Ascending aorta (tissue), 2 donors: ENCODE data around the gene PPP6R3. TPM values are rescaled to one million over a fixed set of nuclear protein-coding genes. Genes with fewer than 3 reads are reported as not detected.
A peak's percentile ranks its signal among the peaks of the same experiment; 100 is the strongest.

ENCODE experiments used
- DNase-seq, 2 donors: peaks; one replicate each; pipeline ENCODE4 v3.0.0-alpha.2; 2019; ENCODE audit warnings: low spot score in 2 of 2
- H3K27ac ChIP-seq, 2 donors: fragments of 200-600 bp; sonication (generic); one replicate each; pipeline ENCODE4 v1.5.1; 2016 to 2017; ENCODE audit warnings: mild to moderate bottlenecking in 1 of 2
- H3K27me3 ChIP-seq: fragments of 200-600 bp; sonication (generic); one replicate; pipeline ENCODE4 v1.5.1; 2017
- H3K36me3 ChIP-seq, 2 donors: fragments of 200-600 bp; sonication (generic); one replicate each; pipeline ENCODE4 v1.5.1; 2016
- H3K4me1 ChIP-seq, 2 donors: fragments of 200-600 bp; sonication (generic); one replicate each; pipeline ENCODE4 v1.5.1; 2016 to 2017; ENCODE audit warnings: mild to moderate bottlenecking in 1 of 2
- H3K4me3 ChIP-seq, 2 donors: fragments of 200-600 bp; sonication (generic); one replicate each; pipeline ENCODE4 v1.5.1; 2016 to 2017; ENCODE audit warnings: mild to moderate bottlenecking in 1 of 2
- H3K9me3 ChIP-seq, 2 donors: fragments of 200-600 bp; sonication (generic); one replicate each; pipeline ENCODE4 v1.5.1; 2016
- CTCF ChIP-seq, 3 experiments: fragments of 200-600 bp in 2 of 3; fragments of 450-650 bp in 1 of 3; sonication (generic) in 2 of 3; IDR thresholded peaks; one replicate each; pipeline ENCODE4 v1.5.1; 2016 to 2019; ENCODE audit warnings: antibody characterized with exemption in 3 of 3, mild to moderate bottlenecking in 1 of 3, moderate library complexity in 1 of 3
- intact Hi-C: fragments of 100-400 bp; cut with DNase I; formaldehyde crosslinking; loops from one replicate; pipeline ENCODE4 v1.15.1; 2023
- total RNA-seq: library from RNA; depleted of rRNA; stranded (reverse); fragments of >200 nt; gene quantifications from one replicate; pipeline ENCODE4 v1.1.0, GENCODE V29; 2016

Gene PPP6R3, protein sequence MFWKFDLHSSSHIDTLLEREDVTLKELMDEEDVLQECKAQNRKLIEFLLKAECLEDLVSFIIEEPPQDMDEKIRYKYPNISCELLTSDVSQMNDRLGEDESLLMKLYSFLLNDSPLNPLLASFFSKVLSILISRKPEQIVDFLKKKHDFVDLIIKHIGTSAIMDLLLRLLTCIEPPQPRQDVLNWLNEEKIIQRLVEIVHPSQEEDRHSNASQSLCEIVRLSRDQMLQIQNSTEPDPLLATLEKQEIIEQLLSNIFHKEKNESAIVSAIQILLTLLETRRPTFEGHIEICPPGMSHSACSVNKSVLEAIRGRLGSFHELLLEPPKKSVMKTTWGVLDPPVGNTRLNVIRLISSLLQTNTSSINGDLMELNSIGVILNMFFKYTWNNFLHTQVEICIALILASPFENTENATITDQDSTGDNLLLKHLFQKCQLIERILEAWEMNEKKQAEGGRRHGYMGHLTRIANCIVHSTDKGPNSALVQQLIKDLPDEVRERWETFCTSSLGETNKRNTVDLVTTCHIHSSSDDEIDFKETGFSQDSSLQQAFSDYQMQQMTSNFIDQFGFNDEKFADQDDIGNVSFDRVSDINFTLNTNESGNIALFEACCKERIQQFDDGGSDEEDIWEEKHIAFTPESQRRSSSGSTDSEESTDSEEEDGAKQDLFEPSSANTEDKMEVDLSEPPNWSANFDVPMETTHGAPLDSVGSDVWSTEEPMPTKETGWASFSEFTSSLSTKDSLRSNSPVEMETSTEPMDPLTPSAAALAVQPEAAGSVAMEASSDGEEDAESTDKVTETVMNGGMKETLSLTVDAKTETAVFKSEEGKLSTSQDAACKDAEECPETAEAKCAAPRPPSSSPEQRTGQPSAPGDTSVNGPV
- 94.7 TPM for total RNA-seq

GRCh38 chr11:68460741-68461574 lies at the start of gene PPP6R3:
TSS of gene PPP6R3 (plus strand) at chr11:68460752. CDS start at chr11:68537665, 76,913 bp downstream.
- no peaks in the 10 kb centered on the region for H3K9me3 ChIP-seq
- peak within 1 kb of the TSS; percentile 71 to 74 for H3K4me3 ChIP-seq
- H3K27ac ChIP-seq: peak within 1 kb of the TSS; percentile 92
- H3K27me3 ChIP-seq: no peaks in the 10 kb centered on the region
- peaks cover 6 to 30% of the 10 kb centered on the region in 2 donors for H3K4me1 ChIP-seq
- no peaks in the 10 kb centered on the region for H3K36me3 ChIP-seq
- DNase-seq: no peak
- intact Hi-C loops: loop anchor here (2.0 to 10.0 kb wide), 5 partner anchors 122 to 426 kb away; partner anchors contain the start of genes CHKA, KMT5B, NDUFS8 and TCIRG1
- no peak for TF ChIP-seq CTCF (IDR thresholded peaks at IDR 0.05)

DNA sequence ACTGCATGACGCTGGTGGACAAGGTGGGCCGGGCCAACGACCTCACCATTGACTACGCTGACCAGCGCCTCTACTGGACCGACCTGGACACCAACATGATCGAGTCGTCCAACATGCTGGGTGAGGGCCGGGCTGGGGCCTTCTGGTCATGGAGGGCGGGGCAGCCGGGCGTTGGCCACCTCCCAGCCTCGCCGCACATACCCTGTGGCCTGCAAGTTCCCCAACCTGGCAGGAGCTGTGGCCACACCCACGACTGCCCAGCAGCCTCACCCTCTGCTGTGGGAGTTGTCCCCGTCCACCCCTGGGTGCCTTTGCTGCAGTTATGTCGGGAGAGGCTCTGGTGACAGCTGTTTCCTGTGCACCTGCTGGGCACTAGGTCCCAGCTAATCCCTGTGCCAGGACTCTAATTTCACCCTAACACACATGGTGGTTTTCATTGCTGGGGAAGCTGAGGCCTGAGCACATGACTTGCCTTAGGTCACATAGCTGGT lies 49.0 kb upstream of the PPP6R3 start:
- intact Hi-C loops: no loop called here
- Histone ChIP-seq H3K9me3 (no peaks in the 10 kb centered on the region), H3K27ac (no peak overlapping the region), H3K4me1 (no peaks in the 10 kb centered on the region), H3K4me3 (no peak overlapping the region), H3K36me3 (peaks cover 76 to 84% of the 10 kb centered on the region in 2 donors), H3K27me3 (no peaks in the 10 kb centered on the region)
- DNase-seq: no peak
- TF ChIP-seq CTCF (IDR thresholded peaks at IDR 0.05): no peak

DNA sequence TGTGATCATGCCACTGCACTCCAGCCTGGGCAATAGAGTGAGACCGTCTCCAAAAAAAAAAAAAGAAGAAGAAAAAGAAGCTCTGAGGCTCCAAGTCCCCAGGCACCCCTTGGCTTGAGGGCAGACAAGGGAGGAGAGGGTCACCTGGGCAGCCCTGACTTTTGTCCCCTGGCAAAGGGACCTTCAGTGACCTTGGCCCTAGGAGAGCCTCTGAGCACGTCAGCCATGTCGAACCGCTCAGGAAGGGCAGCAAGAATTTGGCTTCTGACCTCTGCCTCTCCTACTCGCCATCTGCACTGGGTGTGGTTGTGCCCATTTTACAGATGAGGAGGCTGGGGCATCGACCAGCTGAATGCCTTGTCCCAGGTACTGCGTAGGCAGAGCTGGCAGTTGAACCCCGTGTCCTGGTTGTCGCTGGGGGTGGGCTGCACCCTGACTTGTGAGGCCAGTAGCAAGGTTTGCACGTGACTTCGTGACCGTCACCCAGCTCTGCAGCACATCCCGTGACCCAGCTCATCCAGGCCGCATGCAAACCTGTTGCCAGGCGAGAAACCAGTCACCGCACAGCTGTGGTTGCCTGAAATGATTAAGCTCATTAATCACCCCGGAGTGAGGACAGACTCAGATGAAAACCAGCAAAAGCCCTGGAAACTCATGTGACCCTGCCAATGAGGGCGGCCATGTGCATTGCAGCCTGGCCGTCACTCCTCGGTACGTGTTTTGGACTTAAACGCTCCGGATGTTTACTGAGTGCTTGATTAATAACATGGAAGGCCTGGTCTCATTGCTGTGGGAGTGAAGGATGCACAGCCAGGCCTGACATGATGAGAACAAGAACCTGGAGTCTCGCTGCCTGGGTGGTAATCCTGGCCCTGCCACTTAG lies 47.7 kb upstream of the PPP6R3 start:
- intact Hi-C loops: no loop called here
- Histone ChIP-seq H3K27me3 (no peaks in the 10 kb centered on the region), H3K27ac (no peak overlapping the region), H3K4me1 (no peaks in the 10 kb centered on the region), H3K9me3 (no peaks in the 10 kb centered on the region), H3K36me3 (peaks cover 73 to 80% of the 10 kb centered on the region in 2 donors), H3K4me3 (no peak overlapping the region)
- no peak for DNase-seq
- no peak for TF ChIP-seq CTCF (IDR thresholded peaks at IDR 0.05)

DNA sequence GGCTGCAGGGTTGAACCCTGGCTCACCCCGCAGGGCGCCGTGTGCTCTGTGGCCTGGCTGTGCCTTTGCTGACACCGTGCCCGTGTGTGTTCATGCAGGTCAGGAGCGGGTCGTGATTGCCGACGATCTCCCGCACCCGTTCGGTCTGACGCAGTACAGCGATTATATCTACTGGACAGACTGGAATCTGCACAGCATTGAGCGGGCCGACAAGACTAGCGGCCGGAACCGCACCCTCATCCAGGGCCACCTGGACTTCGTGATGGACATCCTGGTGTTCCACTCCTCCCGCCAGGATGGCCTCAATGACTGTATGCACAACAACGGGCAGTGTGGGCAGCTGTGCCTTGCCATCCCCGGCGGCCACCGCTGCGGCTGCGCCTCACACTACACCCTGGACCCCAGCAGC lies 47.0 kb upstream of the PPP6R3 start:
- Histone ChIP-seq H3K4me1 (no peaks in the 10 kb centered on the region), H3K4me3 (no peak overlapping the region), H3K27ac (no peak overlapping the region), H3K36me3 (peaks cover 71 to 84% of the 10 kb centered on the region in 2 donors), H3K27me3 (no peaks in the 10 kb centered on the region), H3K9me3 (no peaks in the 10 kb centered on the region)
- intact Hi-C loops: no loop called here
- no peak for DNase-seq
- TF ChIP-seq CTCF (IDR thresholded peaks at IDR 0.05): no peak
